GM19463 (cell line): ENCODE data around the gene APEH.

ENCODE experiments used
- ATAC-seq: cut with Tn5 transposase; IDR thresholded peaks from one replicate; pipeline ENCODE4 v1.9.1; 2021; ENCODE audit warnings: mild to moderate bottlenecking, moderate library complexity; ENCODE audit not compliant: unreplicated experiment

Gene APEH

GRCh38 chr3:49650177-49650576 lies 24.0 kb upstream of the APEH start:
- ATAC-seq = no peak

- ATAC-seq = no peak
Measured at GRCh38 chr3:49650637-49651036, 23.5 kb upstream of the APEH start.

GRCh38 chr3:49652218-49652902 lies 21.8 kb upstream of the APEH start:
- ATAC-seq = no peak

- ATAC-seq = no peak
Measured at GRCh38 chr3:49652903-49653415, 21.2 kb upstream of the APEH start.

GRCh38 chr3:49653621-49654020 lies 20.5 kb upstream of the APEH start:
- ATAC-seq = no peak

- no peak for ATAC-seq
Measured at GRCh38 chr3:49654176-49654825, 19.9 kb upstream of the APEH start.

- ATAC-seq = no peak
Measured at GRCh38 chr3:49654955-49655556, 19.1 kb upstream of the APEH start.

- no peak for ATAC-seq
Measured at GRCh38 chr3:49655731-49656285, 18.3 kb upstream of the APEH start.

- no peak for ATAC-seq
Measured at GRCh38 chr3:49656541-49657112, 17.5 kb upstream of the APEH start.

- no peak for ATAC-seq
Measured at GRCh38 chr3:49657208-49657915, 16.8 kb upstream of the APEH start.

- no peak for ATAC-seq
Measured at GRCh38 chr3:49658711-49659110, 15.4 kb upstream of the APEH start.

- no peak for ATAC-seq
Measured at GRCh38 chr3:49659756-49660155, 14.4 kb upstream of the APEH start.

GRCh38 chr3:49661281-49661680 lies 12.9 kb upstream of the APEH start:
- no peak for ATAC-seq

GRCh38 chr3:49662021-49662420 lies 12.1 kb upstream of the APEH start:
- no peak for ATAC-seq

GRCh38 chr3:49662720-49663413 lies 11.3 kb upstream of the APEH start:
- no peak for ATAC-seq

- no peak for ATAC-seq
Measured at GRCh38 chr3:49663831-49664230, 10.3 kb upstream of the APEH start.

- no peak for ATAC-seq
Measured at GRCh38 chr3:49664300-49664699, 9.9 kb upstream of the APEH start.

GRCh38 chr3:49665822-49666519 lies 8.2 kb upstream of the APEH start:
- no peak for ATAC-seq

- no peak for ATAC-seq
Measured at GRCh38 chr3:49666592-49666991, 7.6 kb upstream of the APEH start.
